Measurements from ENCODE around the gene ST8SIA1. TPM values are rescaled to one million over a fixed set of nuclear protein-coding genes. Genes with fewer than 3 reads are reported as not detected.

ST8SIA1 gene
- total and polyA plus RNA-seq, 2 experiments from 2014 or later: 5.3 to 10.1 TPM

GRCh38 chr12:22340143-22340542 lies 5.6 kb upstream of the ST8SIA1 start:
- H3K4me1 ChIP-seq (ENCODE audit: low read depth): no peaks in the 10 kb centered on the region
- H3K27me3 ChIP-seq: no peaks in the 10 kb centered on the region
- DNase-seq (ENCODE audit: low read depth in 1 of 2, low spot score in 1 of 2): no peak
- TF ChIP-seq CTCF (IDR thresholded peaks at IDR 0.05; ENCODE audit: low read depth, low read length): no peak
- H3K27ac ChIP-seq: no peak overlapping the region
- H3K4me3 ChIP-seq: no peak overlapping the region
- no peaks in the 10 kb centered on the region for H3K9me3 ChIP-seq (ENCODE audit: low read depth)
- H3K36me3 ChIP-seq: no peaks in the 10 kb centered on the region

- H3K9me3 ChIP-seq (ENCODE audit: low read depth): no peaks in the 10 kb centered on the region
- H3K27me3 ChIP-seq: no peaks in the 10 kb centered on the region
- no peak overlapping the region for H3K27ac ChIP-seq
- H3K4me1 ChIP-seq (ENCODE audit: low read depth): no peaks in the 10 kb centered on the region
- no peak for DNase-seq (ENCODE audit: low read depth in 1 of 2, low spot score in 1 of 2)
- no peaks in the 10 kb centered on the region for H3K36me3 ChIP-seq
- TF ChIP-seq CTCF (IDR thresholded peaks at IDR 0.05; ENCODE audit: low read depth, low read length): no peak
- no peak overlapping the region for H3K4me3 ChIP-seq
Measured at GRCh38 chr12:22339691-22340090, 5.2 kb upstream of the ST8SIA1 start.

GRCh38 chr12:22335794-22336166 lies 1.3 kb upstream of the ST8SIA1 start:
- DNase-seq (ENCODE audit: low read depth in 1 of 2, low spot score in 1 of 2): peak in 1 of 2 donors; percentile 58
- Histone ChIP-seq H3K4me3 (peak overlapping the region; percentile 88), H3K4me1 (ENCODE audit: low read depth) (peaks cover 11% of the 10 kb centered on the region), H3K27ac (peak overlapping the region; percentile 1), H3K36me3 (no peaks in the 10 kb centered on the region), H3K9me3 (ENCODE audit: low read depth) (no peaks in the 10 kb centered on the region), H3K27me3 (no peaks in the 10 kb centered on the region)
- TF ChIP-seq CTCF (IDR thresholded peaks at IDR 0.05; ENCODE audit: low read depth, low read length): peak; percentile 29

GRCh38 chr12:22333713-22334409 lies 646 bp downstream of the ST8SIA1 start:
- TF ChIP-seq CTCF (IDR thresholded peaks at IDR 0.05; ENCODE audit: low read depth, low read length): no peak
- peak in 1 of 2 donors; percentile 42 for DNase-seq (ENCODE audit: low read depth in 1 of 2, low spot score in 1 of 2)
- Histone ChIP-seq H3K4me1 (ENCODE audit: low read depth) (peaks cover 11% of the 10 kb centered on the region), H3K4me3 (peak overlapping the region; percentile 88), H3K27me3 (no peaks in the 10 kb centered on the region), H3K36me3 (no peaks in the 10 kb centered on the region), H3K27ac (no peak overlapping the region), H3K9me3 (ENCODE audit: low read depth) (no peaks in the 10 kb centered on the region)

- peak in 1 of 2 donors; percentile 75 for DNase-seq (ENCODE audit: low read depth in 1 of 2, low spot score in 1 of 2)
- no peaks in the 10 kb centered on the region for H3K27me3 ChIP-seq
- H3K36me3 ChIP-seq: no peaks in the 10 kb centered on the region
- no peak overlapping the region for H3K27ac ChIP-seq
- peaks cover 11% of the 10 kb centered on the region for H3K4me1 ChIP-seq (ENCODE audit: low read depth)
- peak overlapping the region; percentile 88 for H3K4me3 ChIP-seq
- TF ChIP-seq CTCF (IDR thresholded peaks at IDR 0.05; ENCODE audit: low read depth, low read length): no peak
- no peaks in the 10 kb centered on the region for H3K9me3 ChIP-seq (ENCODE audit: low read depth)
Measured at GRCh38 chr12:22333186-22333712, 1.3 kb downstream of the ST8SIA1 start.
